Stimulated activated CD4-positive, alpha-beta T cell treated with anti-CD3 and anti-CD28 coated beads, Interleukin-4, amount 100 ng/mL, for 24 hours (primary cell): Measurements from ENCODE around the gene YAF2.
A peak's percentile ranks its signal among the peaks of the same experiment; 100 is the strongest.

Source experiments
- DNase-seq: peaks from one replicate; pipeline ENCODE4 v3.0.0-alpha.2; 2020

The YAF2 gene

GRCh38 chr12:42238240-42239140 lies at the start of gene YAF2:
TSS of gene YAF2 (minus strand) at chr12:42238248. CDS start at chr12:42238180, 68 bp downstream.
- DNase-seq, result peak; percentile 88

GRCh38 chr12:42286741-42287140 lies 48.7 kb upstream of the YAF2 start:
- no peak for DNase-seq

- DNase-seq, result no peak
Measured at GRCh38 chr12:42285431-42285830, 47.4 kb upstream of the YAF2 start.

- DNase-seq, result no peak
Measured at GRCh38 chr12:42284876-42285275, 46.8 kb upstream of the YAF2 start.

GRCh38 chr12:42284157-42284556 lies 46.1 kb upstream of the YAF2 start:
- DNase-seq, result no peak

GRCh38 chr12:42283739-42284138 lies 45.7 kb upstream of the YAF2 start:
- DNase-seq, result no peak

- DNase-seq, result no peak
Measured at GRCh38 chr12:42282294-42282693, 44.2 kb upstream of the YAF2 start.

- no peak for DNase-seq
Measured at GRCh38 chr12:42281844-42282243, 43.8 kb upstream of the YAF2 start.

- DNase-seq, result no peak
Measured at GRCh38 chr12:42281278-42281677, 43.2 kb upstream of the YAF2 start.

GRCh38 chr12:42278128-42278510 lies 40.1 kb upstream of the YAF2 start:
- DNase-seq, result no peak

- no peak for DNase-seq
Measured at GRCh38 chr12:42277396-42278127, 39.5 kb upstream of the YAF2 start.

GRCh38 chr12:42275499-42275898 lies 37.5 kb upstream of the YAF2 start:
- no peak for DNase-seq

GRCh38 chr12:42273706-42274105 lies 35.7 kb upstream of the YAF2 start:
- no peak for DNase-seq

GRCh38 chr12:42270596-42270995 lies 32.5 kb upstream of the YAF2 start:
- no peak for DNase-seq

GRCh38 chr12:42267413-42268190 lies 29.6 kb upstream of the YAF2 start:
- DNase-seq, result no peak

GRCh38 chr12:42266579-42267230 lies 28.7 kb upstream of the YAF2 start:
- no peak for DNase-seq

- no peak for DNase-seq
Measured at GRCh38 chr12:42262271-42262670, 24.2 kb upstream of the YAF2 start.

- DNase-seq, result no peak
Measured at GRCh38 chr12:42261708-42262107, 23.7 kb upstream of the YAF2 start.

- DNase-seq, result no peak
Measured at GRCh38 chr12:42260518-42260917, 22.5 kb upstream of the YAF2 start.

GRCh38 chr12:42259699-42260098 lies 21.7 kb upstream of the YAF2 start:
- DNase-seq, result no peak

GRCh38 chr12:42255866-42256261 lies 17.8 kb upstream of the YAF2 start:
- no peak for DNase-seq

- DNase-seq, result no peak
Measured at GRCh38 chr12:42255221-42255865, 17.3 kb upstream of the YAF2 start.
